Inferior parietal cortex (tissue), 1 donor: ENCODE measurements around the gene TBC1D10B.
"Not testable (repeated sequence)": the region's sequence is repeated elsewhere in the genome, so short reads cannot be mapped to it uniquely, and the experiment has no call there.

Experiments used
- DNase-seq: peaks from one replicate; pipeline ENCODE4 v3.0.0-alpha.2; 2016; ENCODE audit errors: extremely low spot score

Gene TBC1D10B

GRCh38 chr16:30355144-30355953 is 14.9 kb downstream of the TBC1D10B start, which contains the start of gene CD2BP2:
CD2BP2 (minus strand) TSS chr16:30355308; CDS start chr16:30354681, 627 bp downstream.
- DNase-seq, result peak; percentile 100

GRCh38 chr16:30354423-30355143 is 15.7 kb downstream of the TBC1D10B start:
- DNase-seq, result no peak

GRCh38 chr16:30353438-30354129 is 16.7 kb downstream of the TBC1D10B start:
- no peak for DNase-seq

- DNase-seq, result no peak
These were observed 17.5 kb downstream of the TBC1D10B start for GRCh38 chr16:30352488-30353401.

GRCh38 chr16:30351586-30352419 is 18.5 kb downstream of the TBC1D10B start:
- DNase-seq, result peak; percentile 73

- DNase-seq, result no peak
These were observed 19.3 kb downstream of the TBC1D10B start for GRCh38 chr16:30351001-30351441.

- no peak for DNase-seq
These were observed 20.0 kb downstream of the TBC1D10B start for GRCh38 chr16:30350134-30350871.

GRCh38 chr16:30349675-30350074 is 20.6 kb downstream of the TBC1D10B start:
- DNase-seq, result no peak

GRCh38 chr16:30348929-30349328 is 21.4 kb downstream of the TBC1D10B start:
- DNase-seq, result no peak

GRCh38 chr16:30348113-30348512 is 22.2 kb downstream of the TBC1D10B start:
- no peak for DNase-seq

GRCh38 chr16:30346286-30346685 is 24.0 kb downstream of the TBC1D10B start:
- DNase-seq, result no peak

GRCh38 chr16:30343491-30343820 is 26.8 kb downstream of the TBC1D10B start:
- not testable (repeated sequence) for DNase-seq

GRCh38 chr16:30342751-30343490 is 27.4 kb downstream of the TBC1D10B start:
- no peak for DNase-seq

GRCh38 chr16:30341971-30342370 is 28.3 kb downstream of the TBC1D10B start:
- DNase-seq, result not testable (repeated sequence)

- no peak for DNase-seq
These were observed 29.7 kb downstream of the TBC1D10B start for GRCh38 chr16:30340621-30341020.

GRCh38 chr16:30338715-30339114 is 31.6 kb downstream of the TBC1D10B start:
- DNase-seq, result peak; percentile 47

- not testable (repeated sequence) for DNase-seq
These were observed 32.3 kb downstream of the TBC1D10B start for GRCh38 chr16:30337964-30338357.

- no peak for DNase-seq
These were observed 34.5 kb downstream of the TBC1D10B start for GRCh38 chr16:30335598-30336474.
